Stimulated activated CD8-positive, alpha-beta memory T cell treated with anti-CD3 and anti-CD28 coated beads, Interleukin-4, amount 100 ng/mL, for 48 hours (primary cell): ENCODE data around the gene CADM1.
A peak's percentile ranks its signal among the peaks of the same experiment; 100 is the strongest.

Experiments
- DNase-seq: peaks from one replicate; pipeline ENCODE4 v3.0.0-alpha.2; 2020

The CADM1 gene

GRCh38 chr11:115133475-115134209, 370.6 kb downstream of the CADM1 start:
- DNase-seq: no peak

- peak; percentile 26 for DNase-seq
Observed at GRCh38 chr11:115132436-115133228, 371.6 kb downstream of the CADM1 start.

- DNase-seq: no peak
Observed at GRCh38 chr11:115129473-115130289, 374.5 kb downstream of the CADM1 start.

- DNase-seq: no peak
Observed at GRCh38 chr11:115128226-115128625, 376.0 kb downstream of the CADM1 start.

GRCh38 chr11:115127790-115128189, 376.4 kb downstream of the CADM1 start:
- DNase-seq: no peak

GRCh38 chr11:115126515-115127208, 377.6 kb downstream of the CADM1 start:
- no peak for DNase-seq

- DNase-seq: no peak
Observed at GRCh38 chr11:115126092-115126491, 378.1 kb downstream of the CADM1 start.

- DNase-seq: no peak
Observed at GRCh38 chr11:115124786-115125185, 379.4 kb downstream of the CADM1 start.

- DNase-seq: no peak
Observed at GRCh38 chr11:115123641-115124040, 380.6 kb downstream of the CADM1 start.

- no peak for DNase-seq
Observed at GRCh38 chr11:115122274-115122673, 381.9 kb downstream of the CADM1 start.
